SK-N-SH (cell line): ENCODE data around the gene CAD. TPM values are rescaled to one million over a fixed set of nuclear protein-coding genes. Genes with fewer than 3 reads are reported as not detected.

Source experiments
- CTCF ChIA-PET: fragments of 300-600, 350-600 bp; formaldehyde crosslinking; extraction: SDS; loops from one replicate; lab custom pipeline; 2021; lab: Yijun Ruan, JAX
- POLR2A ChIA-PET: fragments of 350-600 bp; sonication (Branson Sonifier 250); formaldehyde crosslinking; extraction: SDS; loops from one replicate; lab custom pipeline; 2020; ENCODE audit warnings: antibody characterized with exemption, inconsistent platforms; lab: Yijun Ruan, JAX
- DNase-seq: peaks from one replicate; pipeline ENCODE4 v3.0.0; 2012
- H2AFZ ChIP-seq: fragments of 200-600 bp; sonication (generic); 2 replicates; pipeline ENCODE4 v1.8.1; 2016; ENCODE audit warnings: antibody characterized with exemption, mild to moderate bottlenecking, low read depth
- H3F3A ChIP-seq: fragments of 200-600 bp; sonication (generic); replicated peaks from 2 replicates; pipeline ENCODE3; 2016; ENCODE audit warnings: antibody characterized with exemption, mild to moderate bottlenecking; ENCODE audit not compliant: insufficient read depth
- H3K27ac ChIP-seq, 2 experiments: fragments of 200-500 bp in 1 of 2; fragments of 200-600 bp in 1 of 2; sonication (Bioruptor generic) in 1 of 2; sonication (generic), shearing (Covaris generic) in 1 of 2; 2 replicates each; pipeline versions ENCODE4 v1.5.1 to v1.6.1; 2014 to 2016; ENCODE audit warnings: low read depth in 2 of 2, inconsistent platforms in 1 of 2, low read length in 1 of 2, mild to moderate bottlenecking in 1 of 2, mixed read lengths in 1 of 2
- H3K27me3 ChIP-seq: fragments of 200-600 bp; sonication (generic), shearing (Covaris generic); 2 replicates; pipeline ENCODE4 v1.6.1; 2016; ENCODE audit warnings: mixed run types; ENCODE audit not compliant: insufficient read depth
- H3K36me3 ChIP-seq, 2 experiments: fragments of 200-500 bp in 1 of 2; fragments of 200-600 bp in 1 of 2; sonication (Bioruptor generic) in 1 of 2; sonication (generic) in 1 of 2; replicated peaks in 1 of 2; 2 replicates each; pipeline versions ENCODE3 to v1.5.1; 2014 to 2016; ENCODE audit warnings: low read length in 1 of 2, mild to moderate bottlenecking in 1 of 2; ENCODE audit not compliant: insufficient read depth in 2 of 2, control insufficient read depth in 1 of 2
- H3K4me1 ChIP-seq, 2 experiments: fragments of 200-500 bp in 1 of 2; fragments of 200-600 bp in 1 of 2; sonication (Bioruptor generic) in 1 of 2; sonication (generic), shearing (Covaris generic) in 1 of 2; 2 replicates each; pipeline versions ENCODE4 v1.5.1 to v1.6.1; 2014 to 2016; ENCODE audit warnings: low read depth in 1 of 2, low read length in 1 of 2, mixed run types in 1 of 2; ENCODE audit not compliant: insufficient read depth in 2 of 2, control insufficient read depth in 1 of 2
- H3K4me2 ChIP-seq: fragments of 200-600 bp; sonication (generic), shearing (Covaris generic); 2 replicates; pipeline ENCODE4 v1.6.1; 2017; ENCODE audit warnings: mixed run types
- H3K4me3 ChIP-seq, 2 experiments: fragments of 200-500 bp in 1 of 2; fragments of 200-600 bp in 1 of 2; sonication (Bioruptor generic) in 1 of 2; sonication (generic), shearing (Covaris generic) in 1 of 2; 2 replicates each; pipeline versions ENCODE4 v1.5.1 to v1.8.1; 2014 to 2016; ENCODE audit warnings: low read depth in 2 of 2, inconsistent platforms in 1 of 2, low read length in 1 of 2, mild to moderate bottlenecking in 1 of 2, mixed read lengths in 1 of 2, moderate library complexity in 1 of 2
- H3K79me2 ChIP-seq: fragments of 200-600 bp; sonication (generic); 2 replicates; pipeline ENCODE4 v1.8.1; 2017; ENCODE audit warnings: mild to moderate bottlenecking; ENCODE audit not compliant: insufficient read depth
- H3K9ac ChIP-seq: fragments of 200-600 bp; sonication (generic); 2 replicates; pipeline ENCODE4 v1.6.1; 2017; ENCODE audit warnings: mixed run types
- H3K9me2 ChIP-seq: fragments of 200-600 bp; sonication (generic); 2 replicates; pipeline ENCODE4 v1.6.1; 2017; ENCODE audit warnings: mixed run types
- H3K9me3 ChIP-seq: fragments of 200-600 bp; sonication (generic); 2 replicates; pipeline ENCODE4 v1.6.1; 2017; ENCODE audit warnings: mixed run types, mild to moderate bottlenecking, moderate library complexity
- H4K20me1 ChIP-seq: fragments of 200-600 bp; sonication (generic); 2 replicates; pipeline ENCODE4 v1.6.1; 2017; ENCODE audit warnings: mild to moderate bottlenecking, mixed run types; ENCODE audit not compliant: insufficient read depth
- ELF1 ChIP-seq: IDR thresholded peaks from 2 replicates; pipeline ENCODE4 v1.4.0; 2012
- EZH2phosphoT487 ChIP-seq: fragments of 200-600 bp; sonication (generic); IDR thresholded peaks from 2 replicates; pipeline ENCODE4 v1.6.1; 2017; ENCODE audit warnings: low read depth, mixed run types, mild to moderate bottlenecking, antibody characterized with exemption, moderate library complexity, borderline replicate concordance
- FOSL2 ChIP-seq: IDR thresholded peaks from 2 replicates; pipeline ENCODE4 v1.4.0; 2012; ENCODE audit warnings: low read depth, mild to moderate bottlenecking, moderate library complexity, borderline replicate concordance
- FOXJ3 ChIP-seq: sonication (generic); formaldehyde crosslinking; IDR thresholded peaks from 2 replicates; pipeline ENCODE4 v1.5.1; 2020; ENCODE audit warnings: mild to moderate bottlenecking, missing genetic modification reagents
- GABPA ChIP-seq: IDR thresholded peaks from 2 replicates; pipeline ENCODE4 v1.4.0; 2012; ENCODE audit warnings: low read depth, mild to moderate bottlenecking
- GATA2 ChIP-seq: sonication (generic); formaldehyde crosslinking; IDR thresholded peaks from 2 replicates; pipeline ENCODE4 v1.5.0; 2020; ENCODE audit warnings: mild to moderate bottlenecking, missing genetic modification reagents
- JUND ChIP-seq: IDR thresholded peaks from 2 replicates; pipeline ENCODE4 v1.4.0; 2012
- MEF2A ChIP-seq: IDR thresholded peaks from 2 replicates; pipeline ENCODE4 v1.4.0; 2012; ENCODE audit warnings: low read depth, borderline replicate concordance
- MXI1 ChIP-seq: IDR thresholded peaks from 2 replicates; pipeline ENCODE4 v1.6.1; 2012; ENCODE audit warnings: mild to moderate bottlenecking, low read depth, low read length, improper control_type of control experiment
- NFIC ChIP-seq: IDR thresholded peaks from 2 replicates; pipeline ENCODE4 v1.4.0; 2012; ENCODE audit warnings: borderline replicate concordance
- NRF1 ChIP-seq: IDR thresholded peaks from 2 replicates; pipeline ENCODE4 v1.6.1; 2012; ENCODE audit warnings: low read depth, mild to moderate bottlenecking, low read length
- POLR2AphosphoS5 ChIP-seq: IDR thresholded peaks from 2 replicates; pipeline ENCODE4 v1.6.1; 2012; ENCODE audit warnings: low read depth, low read length
- RAD21 ChIP-seq: IDR thresholded peaks from 2 replicates; pipeline ENCODE4 v1.6.1; 2012; ENCODE audit warnings: mild to moderate bottlenecking, low read length
- RCOR1 ChIP-seq: fragments of 150-350 bp; IDR thresholded peaks from 2 replicates; pipeline ENCODE4 v1.6.1; 2017; ENCODE audit warnings: antibody characterized with exemption, low read length
- RFX5 ChIP-seq: IDR thresholded peaks from 2 replicates; pipeline ENCODE4 v1.6.1; 2012; ENCODE audit warnings: mild to moderate bottlenecking, improper control_type of control experiment, low read length
- RXRA ChIP-seq: IDR thresholded peaks from 2 replicates; pipeline ENCODE4 v1.4.0; 2012; ENCODE audit warnings: low read depth, mild to moderate bottlenecking, borderline replicate concordance
- SIN3A ChIP-seq: IDR thresholded peaks from 2 replicates; pipeline ENCODE4 v1.6.1; 2012; ENCODE audit warnings: low read depth, mild to moderate bottlenecking, low read length, moderate library complexity, borderline replicate concordance
- SMC3 ChIP-seq: IDR thresholded peaks from 2 replicates; pipeline ENCODE4 v1.6.1; 2012; ENCODE audit warnings: low read depth, low read length, improper control_type of control experiment
- TCF12 ChIP-seq: IDR thresholded peaks from 2 replicates; pipeline ENCODE4 v1.4.0; 2012
- TEAD4 ChIP-seq: IDR thresholded peaks from 2 replicates; pipeline ENCODE4 v1.4.0; 2012; ENCODE audit warnings: mild to moderate bottlenecking, borderline replicate concordance; ENCODE audit not compliant: insufficient read depth
- WGBS: methylation state at CpG from one replicate; pipeline ENCODE4 v1.1.6; 2017; ENCODE audit warnings: low lambda C conversion rate; 5-methylcytosine and 5-hydroxymethylcytosine counted together
- polyA plus RNA-seq, 3 experiments: library from polyadenylated mRNA; depleted of rRNA; stranded (reverse); fragments of >200 nt; gene quantifications; 2 replicates each; pipeline ENCODE4 v1.2.3, GENCODE V29; 2012
- TF ChIP-seq, protein P1 (sequence below): fragments of 150-350 bp; IDR thresholded peaks from 2 replicates; pipeline ENCODE4 v1.6.1; 2017; ENCODE audit warnings: antibody characterized with exemption, low read length, low read depth, borderline replicate concordance
- TF ChIP-seq, protein P2 (sequence below): fragments of 150-350 bp; IDR thresholded peaks from 2 replicates; pipeline ENCODE4 v1.6.1; 2016; ENCODE audit warnings: mild to moderate bottlenecking, low read depth, low read length
- TF ChIP-seq, protein P3 (sequence below): IDR thresholded peaks from 2 replicates; pipeline ENCODE4 v1.4.0; 2012; ENCODE audit warnings: low read depth, borderline replicate concordance
- TF ChIP-seq, protein P4 (sequence below): IDR thresholded peaks from 2 replicates; pipeline ENCODE4; 2012

Gene CAD
- polyA plus RNA-seq, 1 of the 3 experiments (the other 2 are of a cell fraction): 47.6 TPM

DNA sequence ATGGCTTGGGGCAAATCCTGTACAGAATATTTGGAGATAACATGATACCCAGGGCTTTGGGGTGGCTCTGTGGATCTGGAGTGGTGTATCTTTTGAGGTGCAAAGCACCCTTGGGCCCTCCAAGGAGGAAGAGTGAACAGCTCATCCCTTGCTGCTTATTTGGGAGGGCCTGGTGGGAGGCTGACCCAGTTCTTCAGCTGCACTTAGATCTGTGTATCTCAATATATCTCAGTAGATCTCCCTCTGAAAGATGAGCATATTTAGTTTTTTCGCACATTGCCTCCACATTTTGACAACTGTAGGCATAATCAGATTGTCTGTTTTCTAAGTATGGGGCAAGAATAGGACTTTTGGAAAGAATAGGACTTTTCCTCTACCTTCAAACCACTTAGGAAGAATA lies 67.8 kb downstream of the CAD start:
- H3K4me1 ChIP-seq: peaks cover 0 to 23% of the 10 kb centered on the region in 2 experiments; a peak in 3 of 4 replicates
- no peak overlapping the region for H3K9ac ChIP-seq
- H3K27me3 ChIP-seq: no peaks in the 10 kb centered on the region
- 81% methylated on average over 1 of the region's 1 CpG for WGBS
- no peaks in the 10 kb centered on the region for H3K9me3 ChIP-seq
- TF ChIP-seq JUND (no peak), MXI1 (no peak), GABPA (no peak), RXRA (no peak), RCOR1 (no peak), FOXJ3 (no peak), RAD21 (no peak), SMC3 (no peak), ELF1 (no peak), NFIC (no peak), FOSL2 (no peak), NRF1 (no peak), MEF2A (no peak)
- TF ChIP-seq, protein P1, sequence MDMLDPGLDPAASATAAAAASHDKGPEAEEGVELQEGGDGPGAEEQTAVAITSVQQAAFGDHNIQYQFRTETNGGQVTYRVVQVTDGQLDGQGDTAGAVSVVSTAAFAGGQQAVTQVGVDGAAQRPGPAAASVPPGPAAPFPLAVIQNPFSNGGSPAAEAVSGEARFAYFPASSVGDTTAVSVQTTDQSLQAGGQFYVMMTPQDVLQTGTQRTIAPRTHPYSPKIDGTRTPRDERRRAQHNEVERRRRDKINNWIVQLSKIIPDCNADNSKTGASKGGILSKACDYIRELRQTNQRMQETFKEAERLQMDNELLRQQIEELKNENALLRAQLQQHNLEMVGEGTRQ: no peak
- TF ChIP-seq, protein P2, sequence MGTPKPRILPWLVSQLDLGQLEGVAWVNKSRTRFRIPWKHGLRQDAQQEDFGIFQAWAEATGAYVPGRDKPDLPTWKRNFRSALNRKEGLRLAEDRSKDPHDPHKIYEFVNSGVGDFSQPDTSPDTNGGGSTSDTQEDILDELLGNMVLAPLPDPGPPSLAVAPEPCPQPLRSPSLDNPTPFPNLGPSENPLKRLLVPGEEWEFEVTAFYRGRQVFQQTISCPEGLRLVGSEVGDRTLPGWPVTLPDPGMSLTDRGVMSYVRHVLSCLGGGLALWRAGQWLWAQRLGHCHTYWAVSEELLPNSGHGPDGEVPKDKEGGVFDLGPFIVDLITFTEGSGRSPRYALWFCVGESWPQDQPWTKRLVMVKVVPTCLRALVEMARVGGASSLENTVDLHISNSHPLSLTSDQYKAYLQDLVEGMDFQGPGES: no peak
- TF ChIP-seq, protein P3, sequence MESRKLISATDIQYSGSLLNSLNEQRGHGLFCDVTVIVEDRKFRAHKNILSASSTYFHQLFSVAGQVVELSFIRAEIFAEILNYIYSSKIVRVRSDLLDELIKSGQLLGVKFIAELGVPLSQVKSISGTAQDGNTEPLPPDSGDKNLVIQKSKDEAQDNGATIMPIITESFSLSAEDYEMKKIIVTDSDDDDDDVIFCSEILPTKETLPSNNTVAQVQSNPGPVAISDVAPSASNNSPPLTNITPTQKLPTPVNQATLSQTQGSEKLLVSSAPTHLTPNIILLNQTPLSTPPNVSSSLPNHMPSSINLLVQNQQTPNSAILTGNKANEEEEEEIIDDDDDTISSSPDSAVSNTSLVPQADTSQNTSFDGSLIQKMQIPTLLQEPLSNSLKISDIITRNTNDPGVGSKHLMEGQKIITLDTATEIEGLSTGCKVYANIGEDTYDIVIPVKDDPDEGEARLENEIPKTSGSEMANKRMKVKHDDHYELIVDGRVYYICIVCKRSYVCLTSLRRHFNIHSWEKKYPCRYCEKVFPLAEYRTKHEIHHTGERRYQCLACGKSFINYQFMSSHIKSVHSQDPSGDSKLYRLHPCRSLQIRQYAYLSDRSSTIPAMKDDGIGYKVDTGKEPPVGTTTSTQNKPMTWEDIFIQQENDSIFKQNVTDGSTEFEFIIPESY: no peak
- DNase-seq: no peak
- H2AFZ ChIP-seq: no peak overlapping the region
- H3K36me3 ChIP-seq: no peaks in the 10 kb centered on the region
- no peak overlapping the region for H3K4me3 ChIP-seq
- H3K4me2 ChIP-seq: no peak overlapping the region
- no peaks in the 10 kb centered on the region for H3K79me2 ChIP-seq
- H3F3A ChIP-seq: peaks cover 3% of the 10 kb centered on the region
- H4K20me1 ChIP-seq: no peaks in the 10 kb centered on the region
- CTCF ChIA-PET: interaction anchor here (1.2 to 18.0 kb wide), 5 partner anchors 12 to 323 kb away, joined by 3 to 392 read pairs (median 87); partner anchors contain the start of gene SLC30A3
- POLR2A ChIA-PET: no interaction called here
- H3K9me2 ChIP-seq: no peaks in the 10 kb centered on the region
- H3K27ac ChIP-seq: no peak overlapping the region

DNA sequence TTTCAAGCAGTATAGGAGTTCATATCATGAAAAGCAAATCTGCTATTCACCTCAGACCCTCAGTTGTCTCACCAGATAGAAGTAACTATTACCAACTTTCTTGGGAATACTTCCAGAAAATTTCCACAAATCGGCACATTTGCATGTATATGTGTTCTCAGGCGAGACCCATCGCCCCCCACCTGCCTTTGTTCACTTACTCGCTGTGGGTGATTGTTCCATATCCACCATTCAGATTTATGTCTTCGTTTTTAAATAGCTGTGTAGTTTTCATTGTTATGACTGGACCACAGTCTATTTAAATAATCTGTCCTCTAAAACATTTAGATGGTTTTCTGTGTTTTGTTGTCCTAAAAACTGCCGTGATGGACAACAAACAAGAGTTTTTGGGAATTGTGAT lies 68.3 kb downstream of the CAD start:
- H3K4me2 ChIP-seq: no peak overlapping the region
- DNase-seq: no peak
- no peaks in the 10 kb centered on the region for H3K79me2 ChIP-seq
- no peaks in the 10 kb centered on the region for H3K9me2 ChIP-seq
- H3F3A ChIP-seq: peaks cover 3% of the 10 kb centered on the region
- no peak overlapping the region for H2AFZ ChIP-seq
- no peak overlapping the region for H3K4me3 ChIP-seq
- no peak overlapping the region for H3K27ac ChIP-seq
- CTCF ChIA-PET: interaction anchor here (0.7 to 18.0 kb wide), 5 partner anchors 11 to 223 kb away, joined by 3 to 392 read pairs (median 87); partner anchors contain the start of gene SLC30A3
- H3K4me1 ChIP-seq: peaks cover 0 to 19% of the 10 kb centered on the region in 2 experiments; a peak in 3 of 4 replicates
- no peaks in the 10 kb centered on the region for H3K27me3 ChIP-seq
- whole genome bisulfite sequencing: 71% methylated on average over 6 of the region's 6 CpGs
- H4K20me1 ChIP-seq: no peaks in the 10 kb centered on the region
- POLR2A ChIA-PET: no interaction called here
- no peaks in the 10 kb centered on the region for H3K9me3 ChIP-seq
- H3K9ac ChIP-seq: no peak overlapping the region
- H3K36me3 ChIP-seq: no peaks in the 10 kb centered on the region
- TF ChIP-seq FOXJ3: no peak
- no peak for TF ChIP-seq GATA2 (CRISPR knock-in tag)
- TF ChIP-seq TEAD4: no peak
- TF ChIP-seq SMC3: no peak
- TF ChIP-seq FOSL2: no peak
- no peak for TF ChIP-seq RFX5
- TF ChIP-seq SIN3A: no peak
- TF ChIP-seq MEF2A: no peak
- no peak for TF ChIP-seq GABPA
- TF ChIP-seq POLR2AphosphoS5: no peak
- TF ChIP-seq MXI1: no peak
- TF ChIP-seq NFIC: no peak
- TF ChIP-seq EZH2phosphoT487: no peak
- TF ChIP-seq TCF12: no peak
- TF ChIP-seq, protein P4, sequence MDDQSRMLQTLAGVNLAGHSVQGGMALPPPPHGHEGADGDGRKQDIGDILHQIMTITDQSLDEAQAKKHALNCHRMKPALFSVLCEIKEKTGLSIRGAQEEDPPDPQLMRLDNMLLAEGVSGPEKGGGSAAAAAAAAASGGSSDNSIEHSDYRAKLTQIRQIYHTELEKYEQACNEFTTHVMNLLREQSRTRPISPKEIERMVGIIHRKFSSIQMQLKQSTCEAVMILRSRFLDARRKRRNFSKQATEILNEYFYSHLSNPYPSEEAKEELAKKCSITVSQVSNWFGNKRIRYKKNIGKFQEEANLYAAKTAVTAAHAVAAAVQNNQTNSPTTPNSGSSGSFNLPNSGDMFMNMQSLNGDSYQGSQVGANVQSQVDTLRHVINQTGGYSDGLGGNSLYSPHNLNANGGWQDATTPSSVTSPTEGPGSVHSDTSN: no peak
